ENCODE measurements around the gene SLC34A1. TPM values are rescaled to one million over a fixed set of nuclear protein-coding genes. Genes with fewer than 3 reads are reported as not detected.
A peak's percentile ranks its signal among the peaks of the same experiment; 100 is the strongest.

SLC34A1 gene
- total RNA-seq, 1 donor from 2014 or later: not detected

DNA sequence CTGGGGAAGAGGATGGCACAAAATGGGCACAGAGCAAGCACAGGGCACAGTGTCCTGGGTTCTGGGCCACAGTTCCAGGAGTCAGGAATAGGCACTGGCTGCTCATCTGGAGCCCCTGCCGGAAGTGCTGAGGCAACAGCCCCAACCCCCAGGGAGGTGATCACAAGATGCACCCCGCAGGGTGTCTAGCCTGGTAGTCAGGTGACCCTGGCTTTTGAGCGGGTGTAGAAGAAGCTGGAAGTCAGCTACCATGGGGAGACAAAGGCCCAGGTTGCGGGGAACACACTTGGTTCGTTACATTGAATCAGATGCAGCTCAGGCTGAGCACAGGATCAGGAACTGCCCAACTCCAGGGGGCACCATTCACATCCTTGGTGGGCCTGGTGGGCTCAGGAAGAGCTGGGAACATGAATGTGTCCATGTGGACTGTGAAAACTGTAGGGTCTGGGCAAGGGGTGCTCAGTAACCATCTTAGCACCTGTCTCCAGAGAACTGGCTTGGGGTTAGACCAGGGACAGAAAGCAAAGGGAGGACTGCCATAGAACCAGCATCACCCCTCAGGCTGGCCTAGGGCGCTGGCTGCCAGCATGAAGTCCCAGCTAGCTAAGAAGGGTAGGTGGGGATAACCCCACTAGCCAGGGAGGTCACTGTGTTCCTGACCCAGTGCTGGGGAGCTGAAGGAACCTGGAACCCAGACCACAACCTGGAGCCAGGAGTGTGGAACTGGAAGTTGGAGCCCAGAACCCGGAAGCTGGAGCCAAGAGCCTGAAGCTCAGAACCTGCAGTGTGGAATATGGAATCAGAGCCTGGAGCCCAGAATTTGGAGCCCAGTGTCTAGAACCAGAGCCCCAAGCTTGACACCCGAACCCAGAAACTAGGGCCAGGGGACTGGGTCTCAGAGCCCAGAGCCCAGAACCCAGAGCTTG lies 6.1 kb upstream of the SLC34A1 start:
- ATAC-seq (ENCODE audit: poor library complexity) (no peak), DNase-seq (no peak)
- intact Hi-C loops (cut with DNase I): no loop called here

DNA sequence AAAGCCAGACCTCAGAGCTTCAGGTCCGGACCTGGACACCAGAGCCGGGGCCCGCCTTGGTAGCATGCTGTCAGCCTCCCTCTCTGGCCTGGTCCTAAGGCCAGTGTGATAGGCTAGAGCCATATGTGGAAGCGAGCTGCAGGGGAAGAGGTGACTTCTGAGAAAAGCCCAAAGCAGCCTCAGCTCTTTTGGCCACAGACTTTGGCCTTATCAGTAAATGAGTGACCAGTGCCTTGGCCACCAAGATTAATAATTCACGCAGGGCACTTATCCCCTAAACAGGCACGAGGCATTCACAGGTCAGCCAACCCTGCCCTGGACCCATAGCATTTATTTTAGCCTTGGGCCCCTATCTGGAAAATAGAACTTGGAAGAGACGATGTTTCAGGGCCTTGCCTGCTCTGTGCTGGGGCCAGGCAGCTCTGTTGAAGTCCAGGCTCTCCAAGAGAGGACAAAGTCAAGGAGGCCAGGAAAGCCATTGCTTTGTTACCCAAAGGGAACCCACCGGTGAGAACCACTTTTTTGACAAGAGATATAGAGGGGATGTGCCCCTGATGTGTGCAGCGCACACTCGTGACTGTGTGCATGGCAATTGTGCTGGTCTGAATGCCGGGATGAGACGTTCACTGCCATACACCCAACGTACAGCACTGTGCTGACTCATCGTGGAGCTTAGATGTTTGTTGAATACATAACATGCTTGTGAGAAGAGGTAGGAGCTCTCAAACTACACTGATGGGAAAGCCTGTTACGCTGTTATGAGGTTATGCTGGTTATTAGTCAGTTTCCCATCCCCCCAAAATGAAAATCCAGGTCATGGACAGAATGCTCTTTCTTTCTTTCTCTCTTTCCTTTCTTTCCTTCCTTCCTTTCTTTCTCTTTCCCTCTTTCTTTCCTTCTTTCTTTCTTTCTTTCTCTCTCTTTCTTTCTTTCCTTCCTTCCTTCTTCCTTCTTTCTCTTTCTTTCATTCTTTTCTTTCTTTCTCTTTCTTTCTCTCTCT lies 5.0 kb upstream of the SLC34A1 start:
- intact Hi-C loops (cut with DNase I): no loop called here
- ATAC-seq (ENCODE audit: poor library complexity): no peak

DNA sequence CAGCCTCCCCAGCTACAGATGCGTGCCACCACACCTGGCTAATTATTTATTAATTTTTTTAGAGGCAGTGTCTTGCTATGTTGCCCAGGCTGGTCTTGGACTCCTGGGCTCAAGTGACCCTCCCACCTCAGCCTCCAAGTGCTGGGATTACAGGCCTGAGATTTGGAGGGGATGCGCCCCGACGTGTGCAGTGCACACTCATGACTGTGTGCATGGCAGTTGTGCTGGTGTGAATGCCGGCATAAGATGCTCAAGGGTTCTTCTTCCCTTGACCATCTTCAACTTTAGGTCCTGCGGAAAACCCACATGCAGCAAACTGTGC lies 3.5 kb upstream of the SLC34A1 start:
- intact Hi-C loops (cut with DNase I): no loop called here
- ATAC-seq (ENCODE audit: poor library complexity): no peak
- no peak for DNase-seq

More for the DNA sequence above, 5.0 kb upstream of the SLC34A1 start:
- no peak for DNase-seq

DNA sequence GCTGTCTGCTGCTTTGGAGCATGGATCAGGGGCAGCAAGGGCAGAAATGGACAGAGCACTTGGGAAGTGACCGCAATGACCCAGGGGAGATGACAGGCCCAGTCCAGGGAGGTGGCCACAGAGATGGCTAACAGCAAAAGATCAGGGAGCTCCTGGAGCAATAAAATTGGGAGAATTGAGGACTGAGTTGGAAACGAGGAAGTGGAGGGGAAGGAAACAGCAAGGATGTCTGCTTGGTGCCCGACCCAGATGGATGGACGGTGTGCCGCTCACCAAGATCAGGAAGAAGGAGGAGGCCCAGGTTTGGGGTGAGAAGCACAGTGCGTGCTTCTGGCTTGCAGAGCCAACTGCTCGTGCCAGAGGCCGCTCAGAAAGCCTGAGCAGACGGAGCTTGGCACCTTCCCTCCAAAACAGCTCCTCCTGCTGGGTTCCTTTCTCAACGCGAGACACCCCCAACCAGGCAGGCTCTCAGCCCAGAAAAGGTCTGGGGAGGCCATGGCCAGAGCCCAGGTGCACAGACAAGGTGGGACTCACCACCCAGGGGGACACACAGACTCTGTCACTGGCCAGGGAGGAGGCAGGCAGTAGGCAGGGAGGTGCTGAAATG lies 1.7 kb upstream of the SLC34A1 start:
- intact Hi-C loops (cut with DNase I): no loop called here
- DNase-seq (no peak), ATAC-seq (ENCODE audit: poor library complexity) (peak; percentile 86)

DNA sequence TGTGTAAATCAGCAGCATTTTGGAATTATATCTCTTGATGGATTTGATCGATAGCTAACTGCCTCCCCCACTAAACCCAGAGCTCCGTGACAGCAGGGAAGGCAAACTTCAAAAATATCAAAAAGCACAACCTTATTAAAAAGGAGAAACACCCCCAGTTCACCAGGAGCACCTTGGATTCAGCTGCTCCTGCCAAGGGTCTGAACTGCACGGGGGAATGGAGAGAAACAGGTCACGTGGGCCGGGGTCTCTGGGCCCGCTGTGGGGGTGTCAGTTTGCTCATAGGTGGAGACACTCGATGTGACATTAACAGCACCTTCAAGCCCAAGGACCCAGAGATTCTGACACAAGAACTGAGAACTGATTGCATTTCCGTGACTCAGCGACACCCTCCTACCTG lies 1.1 kb upstream of the SLC34A1 start:
- ATAC-seq (ENCODE audit: poor library complexity) (no peak), DNase-seq (no peak)
- intact Hi-C loops (cut with DNase I): no loop called here

DNA sequence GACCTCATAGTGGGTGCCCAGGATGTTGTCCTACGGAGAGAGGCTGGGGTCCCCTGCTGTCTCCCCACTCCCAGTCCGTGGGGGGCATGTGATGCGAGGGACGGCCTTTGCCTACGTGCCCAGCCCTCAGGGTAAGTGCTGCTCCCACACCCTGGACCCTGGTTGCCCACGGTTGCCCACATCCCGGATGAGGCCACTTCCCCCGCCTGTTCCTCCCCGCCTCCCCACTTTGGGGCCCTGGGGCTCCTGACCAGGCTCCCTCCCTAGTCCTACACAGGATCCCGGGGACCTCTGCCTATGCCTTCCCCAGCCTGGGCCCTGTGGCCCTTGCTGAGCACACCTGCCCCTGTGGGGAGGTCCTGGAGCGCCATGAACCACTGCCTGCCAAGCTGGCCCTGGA lies 1.5 kb downstream of the SLC34A1 start:
- intact Hi-C loops (cut with DNase I): no loop called here

DNA sequence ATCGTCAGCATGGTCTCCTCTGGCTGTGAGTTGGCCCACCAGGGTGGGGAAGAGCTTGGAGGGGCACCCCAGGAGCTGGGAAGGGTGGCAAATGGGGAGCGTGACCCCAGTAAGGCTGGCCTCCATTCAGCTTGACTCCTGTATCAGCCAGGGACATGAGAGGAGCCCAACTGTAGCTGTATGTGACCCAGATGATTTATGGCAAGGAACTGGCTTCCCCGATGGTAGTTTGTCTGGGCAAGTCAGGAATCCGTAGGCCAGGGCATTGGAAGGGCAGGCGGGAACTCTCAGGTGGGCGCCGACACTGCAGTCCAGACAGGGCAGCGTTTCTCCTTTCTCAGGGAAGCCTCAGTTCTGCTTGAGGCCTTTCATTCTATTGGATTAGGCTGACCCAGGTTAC lies 2.3 kb downstream of the SLC34A1 start:
- DNase-seq (no peak), ATAC-seq (ENCODE audit: poor library complexity) (no peak)
- intact Hi-C loops (cut with DNase I): no loop called here

More for the DNA sequence above, 1.5 kb downstream of the SLC34A1 start:
- no peak for DNase-seq
- no peak for ATAC-seq (ENCODE audit: poor library complexity)

DNA sequence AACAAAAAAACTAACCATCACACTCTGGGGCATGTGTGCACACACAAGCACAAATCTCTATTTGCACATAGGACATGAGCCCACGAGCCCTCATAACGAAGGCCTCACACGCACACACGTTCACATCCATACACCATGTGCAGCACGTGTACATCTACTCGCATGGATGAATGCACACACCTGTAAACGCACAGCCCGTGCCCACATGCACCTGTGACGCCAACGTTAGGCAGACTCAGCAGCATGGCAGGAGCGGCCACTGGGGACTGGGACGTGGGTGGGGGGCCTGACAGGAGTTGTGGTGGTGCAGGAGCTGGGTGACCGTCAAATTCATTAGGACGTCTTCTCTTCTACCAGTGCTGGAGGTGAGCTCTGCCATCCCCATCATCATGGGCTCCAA lies 3.2 kb downstream of the SLC34A1 start:
- intact Hi-C loops (cut with DNase I): no loop called here

DNA sequence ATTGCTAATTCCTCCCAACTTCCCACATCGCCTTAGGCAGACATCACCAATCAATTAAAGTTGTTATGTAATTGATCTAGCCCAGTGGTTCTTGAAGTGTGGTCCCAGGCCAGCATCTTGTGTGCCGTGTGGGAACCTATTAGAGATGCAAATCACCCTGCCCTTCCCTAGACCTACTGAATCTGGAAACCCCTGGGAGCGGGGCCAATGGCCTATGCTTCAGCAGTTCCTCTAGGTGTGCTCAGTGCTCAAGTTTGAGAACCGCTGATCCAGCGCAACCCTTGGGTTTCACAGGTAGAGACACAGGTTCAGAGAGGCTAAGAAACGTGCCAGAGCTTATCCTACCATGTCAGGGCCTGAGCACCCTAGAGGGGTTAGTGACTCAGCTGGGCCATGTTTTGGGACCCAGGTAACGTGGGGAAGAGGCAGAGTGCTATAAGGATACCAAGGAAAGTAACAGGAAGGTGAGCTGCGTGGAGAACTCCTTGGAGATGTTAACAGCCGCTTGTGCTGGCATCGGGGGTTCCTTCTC lies 4.4 kb downstream of the SLC34A1 start:
- intact Hi-C loops (cut with DNase I): no loop called here
- DNase-seq (no peak), ATAC-seq (ENCODE audit: poor library complexity) (no peak)

More for the DNA sequence above, 3.2 kb downstream of the SLC34A1 start:
- ATAC-seq (ENCODE audit: poor library complexity) (no peak), DNase-seq (no peak)

DNA sequence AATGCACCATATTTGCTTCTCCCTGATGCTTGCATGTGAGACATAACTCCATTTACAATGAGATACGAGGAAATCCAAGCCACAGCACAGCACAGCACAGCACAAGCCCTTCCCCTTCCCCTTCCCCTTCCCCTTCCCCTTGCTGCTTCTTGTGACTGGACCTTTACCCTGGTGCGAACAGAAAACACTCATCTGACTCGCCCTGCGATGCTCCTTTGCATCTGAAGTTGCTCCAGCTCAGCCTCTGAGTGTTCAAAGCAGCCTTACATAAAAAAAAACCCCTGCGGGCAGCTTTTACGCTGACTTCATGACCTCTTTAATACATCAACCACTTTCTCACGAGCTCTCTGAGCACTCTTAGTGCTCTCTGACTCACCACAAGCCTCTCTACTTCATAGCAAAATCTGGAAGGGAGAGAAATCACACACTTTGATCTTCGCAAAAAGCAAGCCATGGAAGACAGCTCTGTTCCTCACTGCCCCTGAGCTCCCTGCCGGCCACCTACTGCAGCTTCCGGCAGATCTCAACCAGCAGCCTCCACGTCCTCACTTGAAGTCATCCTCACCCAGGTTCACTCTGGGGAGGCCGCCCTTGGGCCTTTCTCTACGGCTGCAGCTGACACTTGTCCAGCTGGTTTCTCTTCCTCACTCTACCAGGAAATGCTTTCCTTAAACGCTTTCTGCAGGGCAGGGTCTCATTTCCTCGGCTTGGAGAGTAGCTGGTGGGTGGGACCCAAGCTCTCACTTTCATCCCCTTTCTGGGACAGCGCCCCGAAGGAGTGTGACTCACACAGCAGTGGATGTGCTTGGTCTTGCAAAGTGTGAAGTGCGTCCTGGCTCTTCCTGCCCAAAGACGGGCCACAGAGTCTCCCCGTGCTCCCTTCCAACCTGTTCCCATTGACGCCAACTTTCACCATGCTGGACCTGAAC lies 5.3 kb downstream of the SLC34A1 start:
- peak; percentile 36 for ATAC-seq (ENCODE audit: poor library complexity)
- intact Hi-C loops (cut with DNase I): loop anchor here (2.0 kb wide), 1 partner anchor 111 kb away; no protein-coding TSS in a partner anchor
- DNase-seq: no peak

DNA sequence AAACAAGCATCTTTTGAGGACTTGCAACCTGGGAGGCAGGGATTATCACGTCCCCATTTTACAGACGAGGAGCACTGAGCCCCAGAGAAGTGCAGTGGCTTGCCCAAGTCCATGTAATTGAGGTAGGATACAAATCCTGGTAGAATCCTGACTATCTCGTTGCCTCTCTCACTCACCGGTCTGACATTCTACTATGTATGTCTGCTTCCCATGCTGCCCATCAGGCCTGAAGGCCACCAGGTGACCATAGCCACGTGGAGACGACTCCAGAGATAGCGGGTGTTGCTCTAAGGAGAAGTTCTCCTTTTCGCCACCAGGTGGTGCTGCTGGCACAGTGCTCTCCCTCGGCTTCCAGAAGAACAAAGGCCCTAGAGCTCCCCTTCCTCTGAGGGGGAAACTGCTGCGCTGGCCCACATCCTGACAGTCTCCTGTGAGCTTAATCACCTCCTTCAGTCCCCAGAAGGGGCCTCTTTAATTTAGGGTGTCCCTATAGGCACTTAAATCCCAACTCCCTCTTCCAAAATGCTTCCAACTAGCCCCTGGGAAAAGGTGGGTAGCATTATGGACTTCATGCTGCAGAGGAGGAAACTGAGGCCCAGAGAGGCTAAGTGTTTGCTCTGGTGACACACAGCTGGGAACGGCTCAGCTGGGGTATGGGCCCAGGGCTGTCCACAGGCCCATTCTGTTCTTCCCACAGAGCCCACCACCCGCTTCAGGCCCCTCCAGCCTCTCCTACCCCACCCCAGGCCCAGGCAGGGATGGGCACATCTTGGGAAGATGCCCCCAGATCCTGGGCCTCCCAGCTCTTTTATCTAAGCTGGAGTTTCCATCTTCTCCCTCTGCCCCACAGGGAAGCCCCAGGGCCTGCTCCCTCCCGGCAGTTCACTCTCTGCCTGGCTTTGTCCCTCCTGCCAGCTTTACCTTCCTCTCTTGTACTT lies 6.4 kb downstream of the SLC34A1 start:
- DNase-seq (peak; percentile 82), ATAC-seq (ENCODE audit: poor library complexity) (peak; percentile 92)
- intact Hi-C loops (cut with DNase I): loop anchor here (2.0 kb wide), 1 partner anchor 110 kb away; no protein-coding TSS in a partner anchor

DNA sequence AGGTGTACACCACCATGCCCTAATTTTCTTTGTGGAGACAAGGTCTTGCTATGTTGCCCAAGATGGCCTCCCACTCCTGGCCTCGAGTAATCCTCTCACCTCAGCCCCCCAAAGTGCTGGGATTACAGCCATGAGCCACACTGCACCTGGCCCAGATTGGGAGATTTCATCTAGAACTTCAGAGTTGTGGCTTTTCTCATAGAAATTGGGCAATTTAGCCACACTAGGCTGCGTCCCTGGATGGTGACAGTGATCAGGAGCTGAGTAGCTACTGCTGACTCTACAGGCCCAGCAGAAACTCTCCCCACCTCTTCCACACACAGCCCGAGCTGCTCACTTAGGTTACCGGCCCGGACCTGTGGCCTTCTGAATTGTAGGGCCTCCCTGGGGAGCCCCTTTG lies 8.5 kb downstream of the SLC34A1 start:
- intact Hi-C loops (cut with DNase I): no loop called here
- DNase-seq (no peak), ATAC-seq (ENCODE audit: poor library complexity) (no peak)

DNA sequence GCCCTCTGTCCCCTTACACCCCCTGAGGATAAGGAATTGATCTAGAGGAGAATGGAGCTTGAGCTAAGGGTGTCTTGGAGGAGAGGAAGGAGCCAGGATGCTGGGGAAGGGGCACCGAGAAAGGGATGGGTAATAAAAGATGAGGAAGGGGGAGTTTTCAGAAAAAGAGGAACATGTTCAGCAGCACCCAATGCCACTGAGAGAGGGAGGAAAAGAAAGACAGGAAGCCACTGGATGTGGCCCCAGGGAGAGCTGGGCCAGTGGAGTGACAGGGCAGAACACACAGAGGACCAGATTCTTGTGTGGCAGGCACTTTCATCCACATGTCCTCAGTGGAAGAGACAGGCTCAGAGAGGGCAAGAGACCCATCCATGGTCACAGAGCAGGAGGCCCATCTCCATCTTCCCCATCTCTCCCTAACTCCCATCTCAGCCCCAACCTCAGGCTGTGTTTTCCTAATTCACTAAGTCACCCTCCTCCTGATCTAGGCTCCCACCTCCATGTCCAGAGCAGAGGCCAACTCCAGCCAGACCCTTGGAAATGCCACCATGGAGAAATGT lies 9.1 kb downstream of the SLC34A1 start:
- ATAC-seq (ENCODE audit: poor library complexity) (no peak), DNase-seq (no peak)
- intact Hi-C loops (cut with DNase I): no loop called here

DNA sequence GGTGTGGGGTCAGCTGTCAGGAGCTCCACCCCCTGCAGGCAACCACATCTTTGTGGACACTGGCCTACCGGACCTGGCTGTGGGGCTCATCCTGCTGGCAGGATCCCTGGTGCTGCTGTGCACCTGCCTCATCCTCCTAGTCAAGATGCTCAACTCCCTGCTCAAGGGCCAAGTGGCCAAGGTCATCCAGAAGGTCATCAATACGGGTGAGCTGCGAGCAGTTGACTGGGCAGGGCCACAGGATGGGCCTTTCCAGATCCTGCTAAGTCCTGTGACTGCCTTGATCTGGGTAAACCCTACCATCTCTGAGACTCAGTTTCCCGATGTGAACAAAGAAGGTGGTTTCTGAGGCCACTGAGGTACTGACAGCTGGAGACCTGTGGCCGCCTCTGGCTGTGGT lies 9.8 kb downstream of the SLC34A1 start:
- DNase-seq (no peak), ATAC-seq (ENCODE audit: poor library complexity) (no peak)
- intact Hi-C loops (cut with DNase I): no loop called here

DNA sequence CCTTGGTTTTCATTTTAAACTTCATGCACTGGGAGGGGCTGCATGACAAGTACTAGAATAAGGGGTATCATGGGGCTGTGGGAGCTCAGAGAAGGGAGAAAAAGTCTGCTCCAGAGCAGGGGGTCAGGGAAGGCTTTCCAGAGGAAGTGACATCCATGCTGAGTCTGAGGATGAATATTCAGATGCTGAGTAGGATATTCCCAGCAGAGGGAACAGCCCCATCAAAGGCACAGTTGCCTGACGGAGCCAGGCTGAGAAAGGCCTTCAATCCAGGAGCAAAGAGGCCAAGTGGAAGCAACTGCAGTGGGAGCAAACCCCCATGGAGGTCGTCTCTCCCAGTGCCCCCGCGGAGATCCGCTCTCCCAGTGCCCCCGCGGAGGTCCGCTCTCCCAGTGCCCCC lies 11.8 kb downstream of the SLC34A1 start:
- intact Hi-C loops (cut with DNase I): no loop called here
- DNase-seq (no peak), ATAC-seq (ENCODE audit: poor library complexity) (no peak)

DNA sequence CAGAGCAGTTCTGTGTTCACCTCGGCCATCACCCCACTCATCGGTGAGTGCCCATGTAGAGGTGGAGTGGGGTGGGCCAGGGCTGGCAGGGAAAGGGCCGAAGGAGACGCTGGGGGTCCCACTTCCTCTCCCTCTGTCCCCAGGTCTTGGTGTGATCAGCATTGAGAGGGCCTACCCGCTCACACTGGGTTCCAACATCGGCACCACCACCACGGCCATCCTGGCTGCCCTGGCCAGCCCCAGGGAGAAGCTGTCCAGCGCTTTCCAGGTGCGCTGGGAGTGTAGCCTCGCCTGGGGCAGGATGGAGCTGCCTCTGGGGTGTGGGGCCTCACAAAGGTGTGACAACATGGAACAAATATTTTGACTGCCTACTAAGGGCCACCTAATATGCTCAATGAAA lies 12.6 kb downstream of the SLC34A1 start:
- DNase-seq: no peak
- no peak for ATAC-seq (ENCODE audit: poor library complexity)
- intact Hi-C loops (cut with DNase I): no loop called here

All from Right ventricle myocardium superior (tissue), 1 donor.